A673 (cell line): ENCODE measurements around the gene SREBF2. TPM values are rescaled to one million over a fixed set of nuclear protein-coding genes. Genes with fewer than 3 reads are reported as not detected.

ENCODE experiments used
- BruUV-seq: library from RNA; stranded (reverse); fragments of 400-500 nt; replicated peaks from 2 replicates; lab custom pipeline; 2021; lab: Mats Ljungman, UMichigan
- CTCF ChIA-PET: fragments of 300-600 bp; sonication (Branson Sonifier 250); formaldehyde crosslinking; loops from one replicate; lab custom pipeline; 2022; ENCODE audit warnings: antibody characterized with exemption; lab: Charles Lee
- POLR2A ChIA-PET: fragments of 300-600 bp; sonication (Branson Sonifier 250); formaldehyde crosslinking; loops from one replicate; lab custom pipeline; 2022; ENCODE audit warnings: antibody characterized with exemption; ENCODE audit not compliant: low non-redundant PET; lab: Charles Lee
- DNase-seq: peaks from one replicate; pipeline ENCODE4 v3.0.0-alpha.2; 2015; ENCODE audit warnings: low spot score
- H3K27ac ChIP-seq: fragments of 200-600 bp; sonication (generic); 2 replicates; pipeline ENCODE4 v1.5.1; 2016; ENCODE audit warnings: mixed run types, low read depth, mild to moderate bottlenecking, mixed read lengths, antibody characterized with exemption, low read length; ENCODE audit not compliant: poor library complexity, severe bottlenecking
- H3K27me3 ChIP-seq: fragments of 200-600 bp; sonication (generic); replicated peaks from 2 replicates; pipeline ENCODE4 v1.6.1; 2017; ENCODE audit warnings: mixed run types, low read depth, mild to moderate bottlenecking, mixed read lengths, antibody characterized with exemption, low read length; ENCODE audit not compliant: insufficient read depth, poor library complexity
- H3K36me3 ChIP-seq: fragments of 200-600 bp; sonication (generic); 2 replicates; pipeline ENCODE4 v1.6.1; 2016; ENCODE audit warnings: mixed run types, mild to moderate bottlenecking, mixed read lengths, antibody characterized with exemption, low read length; ENCODE audit not compliant: insufficient read depth, poor library complexity, severe bottlenecking
- H3K4me1 ChIP-seq: fragments of 200-600 bp; sonication (generic); 2 replicates; pipeline ENCODE4 v1.6.1; 2017; ENCODE audit warnings: mixed run types, mild to moderate bottlenecking, mixed read lengths, antibody characterized with exemption, low read length; ENCODE audit not compliant: insufficient read depth, poor library complexity, severe bottlenecking
- H3K4me3 ChIP-seq: fragments of 200-600 bp; sonication (generic); 2 replicates; pipeline ENCODE4 v1.5.1; 2016; ENCODE audit warnings: low read depth, mixed run types, mild to moderate bottlenecking, mixed read lengths, low read length; ENCODE audit not compliant: poor library complexity, severe bottlenecking
- H3K9me3 ChIP-seq: fragments of 200-600 bp; sonication (generic); 2 replicates; pipeline ENCODE4 v1.6.1; 2016; ENCODE audit warnings: mixed run types, low read depth, mild to moderate bottlenecking, mixed read lengths, antibody characterized with exemption, low read length; ENCODE audit not compliant: poor library complexity, severe bottlenecking
- CTCF ChIP-seq: fragments of 300-800, 200-600 bp; sonication (generic); conservative IDR thresholded peaks from 2 replicates; pipeline ENCODE4 v1.5.1; 2017; ENCODE audit warnings: low read depth, mild to moderate bottlenecking, antibody characterized with exemption, low read length, moderate library complexity, mixed read lengths
- EZH2 ChIP-seq: fragments of 200-600 bp; sonication (generic); IDR thresholded peaks from 2 replicates; pipeline ENCODE4 v1.6.1; 2017; ENCODE audit warnings: borderline replicate concordance, low read depth, mild to moderate bottlenecking, mixed read lengths, antibody characterized with exemption, low read length; ENCODE audit not compliant: poor library complexity, severe bottlenecking
- intact Hi-C: fragments of 100-400 bp; cut with micrococcal nuclease; formaldehyde crosslinking; loops from one replicate; pipeline ENCODE4 v1.10.0; 2022; ENCODE audit not compliant: unreplicated experiment
- total RNA-seq: library from RNA; stranded (reverse); gene quantifications from 2 replicates; pipeline ENCODE4 v1.2.3, GENCODE V29; 2021

The SREBF2 gene
- total RNA-seq, 1 experiment from 2014 or later: 141 TPM

GRCh38 chr22:41870786-41871185 is 37.9 kb downstream of the SREBF2 start:
- Histone ChIP-seq H3K27ac (no peak overlapping the region), H3K4me3 (no peak overlapping the region), H3K9me3 (no peaks in the 10 kb centered on the region), H3K36me3 (peaks cover 88% of the 10 kb centered on the region), H3K4me1 (no peaks in the 10 kb centered on the region), H3K27me3 (no peaks in the 10 kb centered on the region)
- ChIA-PET POLR2A (no interaction called here), CTCF (no interaction called here)
- no peak for TF ChIP-seq EZH2
- no peak for TF ChIP-seq CTCF
- no TSS peak for BruUV-seq
- intact Hi-C loops: no loop called here
- DNase-seq: no peak

GRCh38 chr22:41873391-41873790 is 40.5 kb downstream of the SREBF2 start:
- BruUV-seq: TSS peak; percentile 18
- CTCF ChIA-PET: no interaction called here
- Histone ChIP-seq H3K4me3 (no peak overlapping the region), H3K4me1 (no peaks in the 10 kb centered on the region), H3K36me3 (peaks cover 93% of the 10 kb centered on the region), H3K27me3 (no peaks in the 10 kb centered on the region), H3K9me3 (no peaks in the 10 kb centered on the region), H3K27ac (no peak overlapping the region)
- TF ChIP-seq EZH2 (no peak), CTCF (no peak)
- POLR2A ChIA-PET: no interaction called here
- intact Hi-C loops: no loop called here
- no peak for DNase-seq

GRCh38 chr22:41874090-41874489 is 41.2 kb downstream of the SREBF2 start:
- Histone ChIP-seq H3K9me3 (no peaks in the 10 kb centered on the region), H3K27ac (no peak overlapping the region), H3K4me3 (no peak overlapping the region), H3K36me3 (peaks cover 93% of the 10 kb centered on the region), H3K4me1 (no peaks in the 10 kb centered on the region), H3K27me3 (no peaks in the 10 kb centered on the region)
- TF ChIP-seq CTCF (no peak), EZH2 (no peak)
- CTCF ChIA-PET: no interaction called here
- no peak for DNase-seq
- no TSS peak for BruUV-seq
- POLR2A ChIA-PET: no interaction called here
- intact Hi-C loops: no loop called here
